HCT116 (cell line): ENCODE results near the gene ELFN2. TPM values are rescaled to one million over a fixed set of nuclear protein-coding genes. Genes with fewer than 3 reads are reported as not detected.

Experiments
- ATAC-seq: fragments of 200-7000 bp; cut with Tn5 transposase; 2 replicates; pipeline ENCODE4 v1.9.1; 2020; ENCODE audit warnings: mild to moderate bottlenecking, moderate library complexity
- BruUV-seq: library from RNA; stranded (reverse); fragments of 400-500 nt; replicated peaks from 2 replicates; lab custom pipeline; 2021; lab: Mats Ljungman, UMichigan
- CTCF ChIA-PET: fragments of 300-600 bp; sonication (Branson Sonifier 250); formaldehyde crosslinking; loops from one replicate; lab custom pipeline; 2021; ENCODE audit warnings: antibody characterized with exemption; lab: Charles Lee
- POLR2A ChIA-PET: fragments of 300-600, 350-600 bp; sonication (Branson Sonifier 250); formaldehyde crosslinking; loops from one replicate; lab custom pipeline; 2021; ENCODE audit warnings: antibody characterized with exemption; lab: Charles Lee
- RAD21 ChIA-PET, 2 experiments: fragments of 300-600 bp; sonication (Branson Sonifier 250); formaldehyde crosslinking; loops; one replicate each; lab custom pipeline; 2023; ENCODE audit warnings: low total read pairs in 2 of 2; ENCODE audit not compliant: uncharacterized antibody in 2 of 2, unreplicated experiment in 2 of 2, low non-redundant PET in 1 of 2; lab: Charles Lee
- DNase-seq: peaks from one replicate; pipeline ENCODE4 v3.0.0-alpha.2; 2010; ENCODE audit warnings: low read depth, low spot score
- H2AFZ ChIP-seq: fragments of 200-600 bp; shearing (Covaris generic), sonication (generic); 2 replicates; pipeline ENCODE4 v1.6.1; 2017; ENCODE audit warnings: low read depth, mixed run types, mixed read lengths, antibody characterized with exemption, low read length; ENCODE audit not compliant: poor library complexity, severe bottlenecking
- H3K27ac ChIP-seq: 2 replicates; pipeline ENCODE4 v1.5.1; 2012; ENCODE audit warnings: low read depth, low read length
- H3K27me3 ChIP-seq: fragments of 200-600 bp; sonication (generic); 2 replicates; pipeline ENCODE4 v1.6.1; 2016; ENCODE audit warnings: mixed run types, low read length, mixed read lengths; ENCODE audit not compliant: insufficient read depth
- H3K36me3 ChIP-seq, 2 experiments: fragments of 200-500 bp in 1 of 2; fragments of 200-600 bp in 1 of 2; sonication (Bioruptor generic) in 1 of 2; sonication (generic) in 1 of 2; 2 replicates each; pipeline versions ENCODE4 v1.5.1 to v1.6.1; 2014 to 2016; ENCODE audit warnings: low read length in 2 of 2, inconsistent platforms in 1 of 2, mixed read lengths in 1 of 2, mixed run types in 1 of 2; ENCODE audit not compliant: insufficient read depth in 2 of 2, control insufficient read depth in 1 of 2
- H3K4me1 ChIP-seq, 2 experiments: fragments of 200-600 bp in 1 of 2; sonication (generic) in 1 of 2; 2 replicates each; pipeline versions ENCODE4 v1.5.1 to v1.6.1; 2012 to 2017; ENCODE audit warnings: low read length in 2 of 2, inconsistent platforms in 1 of 2, mild to moderate bottlenecking in 1 of 2, mixed read lengths in 1 of 2, mixed run types in 1 of 2, moderate library complexity in 1 of 2; ENCODE audit not compliant: insufficient read depth in 2 of 2, control insufficient read depth in 1 of 2
- H3K4me2 ChIP-seq: fragments of 200-600 bp; sonication (generic); 2 replicates; pipeline ENCODE4 v1.6.1; 2017; ENCODE audit warnings: mixed run types, low read length, mixed read lengths
- H3K4me3 ChIP-seq, 2 experiments: fragments of 200-600 bp in 1 of 2; sonication (generic) in 1 of 2; replicated peaks in 1 of 2; 2 replicates each; pipeline ENCODE4 v1.5.1; 2011 to 2016; ENCODE audit warnings: low read length in 2 of 2, control low read depth in 1 of 2, low read depth in 1 of 2, mild to moderate bottlenecking in 1 of 2, mixed read lengths in 1 of 2, mixed run types in 1 of 2
- H3K79me2 ChIP-seq: fragments of 200-600 bp; sonication (generic); 2 replicates; pipeline ENCODE4 v1.6.1; 2017; ENCODE audit warnings: mild to moderate bottlenecking, mixed run types, low read length, moderate library complexity, mixed read lengths; ENCODE audit not compliant: insufficient read depth
- H3K9ac ChIP-seq: fragments of 200-600 bp; sonication (generic); 2 replicates; pipeline ENCODE4 v1.6.1; 2016; ENCODE audit warnings: low read length, mixed read lengths
- H3K9me2 ChIP-seq: fragments of 200-600 bp; sonication (generic), shearing (Covaris generic); 2 replicates; pipeline ENCODE4 v1.6.1; 2017; ENCODE audit warnings: mixed run types, mild to moderate bottlenecking, moderate library complexity; ENCODE audit not compliant: insufficient read depth
- H3K9me3 ChIP-seq, 2 experiments: fragments of 200-500 bp in 1 of 2; fragments of 200-600 bp in 1 of 2; sonication (Bioruptor generic) in 1 of 2; sonication (generic) in 1 of 2; 2 replicates each; pipeline ENCODE4 v1.6.1; 2014 to 2017; ENCODE audit warnings: low read length in 2 of 2, mixed read lengths in 2 of 2, inconsistent platforms in 1 of 2, low read depth in 1 of 2, mild to moderate bottlenecking in 1 of 2, mixed run types in 1 of 2, moderate library complexity in 1 of 2; ENCODE audit not compliant: control insufficient read depth in 1 of 2, insufficient read depth in 1 of 2
- H4K20me1 ChIP-seq: fragments of 200-600 bp; sonication (generic), shearing (Covaris generic); 2 replicates; pipeline ENCODE4 v1.6.1; 2017; ENCODE audit warnings: mixed run types, mild to moderate bottlenecking, moderate library complexity; ENCODE audit not compliant: insufficient read depth
- ATF3 ChIP-seq: IDR thresholded peaks from 2 replicates; pipeline ENCODE4 v1.6.1; 2012
- CBX3 ChIP-seq: IDR thresholded peaks from 2 replicates; pipeline ENCODE4 v1.6.1; 2012; ENCODE audit warnings: low read depth
- CEBPB ChIP-seq: IDR thresholded peaks from 2 replicates; pipeline ENCODE4 v1.6.1; 2012; ENCODE audit warnings: low read depth
- CTCF ChIP-seq, 3 experiments: fragments of 200-600 bp in 1 of 3; sonication (generic) in 1 of 3; IDR thresholded peaks in 2 of 3; conservative IDR thresholded peaks in 1 of 3; 2 replicates each; pipeline ENCODE4 v1.5.1; 2012 to 2017; ENCODE audit warnings: low read depth in 2 of 3, low read length in 2 of 3, antibody characterized with exemption in 1 of 3, borderline replicate concordance in 1 of 3, control low read depth in 1 of 3, mild to moderate bottlenecking in 1 of 3, mixed read lengths in 1 of 3, mixed run types in 1 of 3, moderate library complexity in 1 of 3; ENCODE audit not compliant: insufficient read depth in 1 of 3
- EGR1 ChIP-seq: IDR thresholded peaks from 2 replicates; pipeline ENCODE4 v1.6.1; 2012; ENCODE audit warnings: low read depth
- ELF1 ChIP-seq: IDR thresholded peaks from 2 replicates; pipeline ENCODE4 v1.6.1; 2012; ENCODE audit warnings: low read depth, borderline replicate concordance
- EZH2phosphoT487 ChIP-seq: fragments of 200-600 bp; IDR thresholded peaks from 2 replicates; pipeline ENCODE4 v1.6.1; 2018; ENCODE audit warnings: antibody characterized with exemption, borderline replicate concordance
- FOSL1 ChIP-seq: IDR thresholded peaks from 2 replicates; pipeline ENCODE4 v1.6.1; 2012; ENCODE audit warnings: low read depth
- POLR2A ChIP-seq: IDR thresholded peaks from 2 replicates; pipeline ENCODE4 v1.7.0; 2011; ENCODE audit warnings: borderline replicate concordance; ENCODE audit not compliant: insufficient read depth, insufficient read length; ENCODE audit errors: extremely low read depth
- POLR2AphosphoS5 ChIP-seq: IDR thresholded peaks from 2 replicates; pipeline ENCODE4 v1.6.1; 2011; ENCODE audit warnings: mild to moderate bottlenecking, low read depth, low read length, moderate library complexity
- SP1 ChIP-seq: IDR thresholded peaks from 2 replicates; pipeline ENCODE4 v1.6.1; 2012; ENCODE audit warnings: low read depth
- SRF ChIP-seq: IDR thresholded peaks from 2 replicates; pipeline ENCODE4 v1.6.1; 2012; ENCODE audit warnings: low read depth
- TCF7L2 ChIP-seq: IDR thresholded peaks from 2 replicates; pipeline ENCODE4 v1.7.0; 2011; ENCODE audit warnings: borderline replicate concordance, inconsistent platforms; ENCODE audit not compliant: insufficient read depth, insufficient read length; ENCODE audit errors: extremely low read depth
- ZBTB33 ChIP-seq: IDR thresholded peaks from 2 replicates; pipeline ENCODE4 v1.6.1; 2011; ENCODE audit warnings: mild to moderate bottlenecking, low read length, moderate library complexity; ENCODE audit not compliant: insufficient replicate concordance; ENCODE audit errors: extremely low read depth
- ZFX ChIP-seq: fragments of 450-650 bp; IDR thresholded peaks from 2 replicates; pipeline ENCODE4 v1.6.1; 2017
- ZNF274 ChIP-seq: fragments of 200-500 bp; sonication (Bioruptor generic); IDR thresholded peaks from 2 replicates; pipeline ENCODE4 v1.6.1; 2014; ENCODE audit warnings: mild to moderate bottlenecking, low read depth, low read length, inconsistent platforms
- intact Hi-C: fragments of 100-400 bp; cut with micrococcal nuclease; formaldehyde crosslinking; loops from 2 replicates; pipeline ENCODE4 v1.10.0; 2022
- total RNA-seq: library from RNA; stranded (reverse); gene quantifications from one replicate; pipeline ENCODE4 v1.2.1, GENCODE V29; 2021; ENCODE audit not compliant: unreplicated experiment

ELFN2 gene
- total RNA-seq, 1 experiment from 2014 or later, result 45.4 TPM

- Histone ChIP-seq H3K4me3 (no peak overlapping the region), H3K9ac (no peak overlapping the region), H3K9me3 (no peaks in the 10 kb centered on the region), H3K4me2 (no peak overlapping the region), H2AFZ (no peak overlapping the region), H3K79me2 (peaks cover 92% of the 10 kb centered on the region), H4K20me1 (no peaks in the 10 kb centered on the region), H3K27me3 (no peaks in the 10 kb centered on the region), H3K36me3 (no peaks in the 10 kb centered on the region), H3K9me2 (no peaks in the 10 kb centered on the region), H3K27ac (no peak overlapping the region), H3K4me1 (peaks cover 6 to 26% of the 10 kb centered on the region in 2 experiments; a peak in 3 of 4 replicates)
- no peak for DNase-seq
- no peak for ATAC-seq
- ChIA-PET POLR2A (no interaction called here), RAD21 (no interaction called here), CTCF (no interaction called here)
- BruUV-seq, result no TSS peak
- TF ChIP-seq TCF7L2 (no peak), EZH2phosphoT487 (no peak), ZBTB33 (no peak), EGR1 (no peak), POLR2AphosphoS5 (no peak), SP1 (no peak), ATF3 (no peak), POLR2A (no peak), ZNF274 (no peak), CTCF (IDR thresholded peaks at IDR 0.05 in 2 of 3, conservative IDR thresholded peaks at IDR 0.05 in 1 of 3; ENCODE audit: borderline replicate concordance in 1 of 3, insufficient read depth in 1 of 3, low read depth in 2 of 3, low read length in 2 of 3) (no peak), ELF1 (no peak), CEBPB (no peak), CBX3 (no peak), SRF (no peak), ZFX (no peak), FOSL1 (no peak)
- intact Hi-C loops, result no loop called here
Measured at GRCh38 chr22:37416389-37416788, 10.9 kb downstream of the ELFN2 start.
